Jurkat, Clone E6-1 (cell line): ENCODE measurements around the gene PNPLA1.

ENCODE experiments used
- DNase-seq: peaks from one replicate; pipeline ENCODE4 v3.0.0-alpha.2; 2011; ENCODE audit warnings: low read depth, low spot score
- H3K4me3 ChIP-seq: 2 replicates; pipeline ENCODE4 v1.5.1; 2011; ENCODE audit warnings: mild to moderate bottlenecking, low read length, control low read depth, moderate library complexity

Gene PNPLA1

GRCh38 chr6:36277946-36278470 lies 8.1 kb downstream of the PNPLA1 start:
- DNase-seq: no peak

GRCh38 chr6:36280467-36280866 lies 10.6 kb downstream of the PNPLA1 start:
- no peak overlapping the region for H3K4me3 ChIP-seq
- DNase-seq: no peak

More at GRCh38 chr6:36277946-36278470, 8.1 kb downstream of the PNPLA1 start:
- no peak overlapping the region for H3K4me3 ChIP-seq

DNA sequence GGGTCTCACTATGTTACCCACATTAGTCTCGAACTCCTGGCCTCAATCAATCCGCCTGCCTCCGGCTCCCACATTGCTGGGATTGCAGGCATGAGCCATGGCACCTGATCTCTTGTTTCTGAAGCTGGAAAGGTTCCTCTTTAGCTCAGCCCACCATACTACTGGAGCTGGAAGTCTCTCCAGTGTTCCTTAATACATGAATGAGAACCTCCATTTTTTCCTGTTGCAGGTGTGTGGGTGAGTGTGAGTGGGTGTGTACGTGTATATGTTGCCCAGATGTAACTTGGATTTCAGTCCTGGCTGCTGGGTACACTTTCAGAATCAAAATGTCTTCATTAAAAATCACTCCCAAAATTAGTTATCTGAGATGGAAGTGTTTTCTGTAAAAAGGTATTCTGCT lies 11.1 kb downstream of the PNPLA1 start:
- no peak for DNase-seq
- H3K4me3 ChIP-seq: no peak overlapping the region

GRCh38 chr6:36283608-36284007 lies 13.7 kb downstream of the PNPLA1 start:
- no peak overlapping the region for H3K4me3 ChIP-seq
- no peak for DNase-seq

DNA sequence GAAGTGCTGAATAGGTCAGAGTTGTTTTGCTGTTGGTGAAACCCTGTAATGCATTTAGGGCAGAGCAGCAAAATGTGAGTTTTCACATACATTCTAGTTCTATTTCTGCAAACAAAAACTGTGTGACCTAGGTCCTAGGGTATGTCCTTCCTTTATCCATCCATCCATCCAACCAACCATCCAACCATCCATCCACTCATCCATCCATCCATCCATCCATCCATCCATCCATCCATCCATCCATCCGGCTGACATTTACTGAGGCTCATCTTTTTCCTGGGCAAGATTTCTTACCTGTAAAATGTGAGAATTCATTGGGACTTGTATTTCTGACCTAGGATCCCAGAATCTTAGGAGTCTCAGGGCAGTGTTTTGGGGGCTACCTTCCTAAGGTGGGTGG lies 14.5 kb downstream of the PNPLA1 start:
- H3K4me3 ChIP-seq: no peak overlapping the region
- DNase-seq: no peak

DNA sequence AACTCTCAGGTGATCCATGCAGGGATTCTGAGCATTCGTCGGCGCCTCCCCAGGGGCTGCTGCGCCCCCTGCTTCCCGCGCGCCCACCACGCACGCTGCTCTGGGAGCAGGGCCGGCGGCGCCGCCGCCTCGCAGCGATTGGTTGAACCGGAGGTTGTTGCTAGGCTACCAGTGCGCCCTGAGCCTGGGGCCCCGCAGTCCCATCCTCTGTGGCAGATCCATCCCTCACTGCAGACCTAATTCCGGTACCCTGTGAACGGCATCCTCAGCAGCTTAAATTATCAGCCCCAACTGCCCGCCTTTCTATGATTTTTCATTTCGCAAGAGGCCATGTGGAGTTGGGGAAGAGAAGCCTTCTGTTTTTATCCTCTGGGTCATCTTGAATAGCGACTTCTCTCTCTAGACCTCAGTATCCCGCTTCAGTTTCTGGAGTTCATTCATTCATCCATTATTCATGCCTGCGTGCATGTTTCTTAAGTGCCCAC lies 15.4 kb downstream of the PNPLA1 start:
- DNase-seq: no peak
- H3K4me3 ChIP-seq: no peak overlapping the region

DNA sequence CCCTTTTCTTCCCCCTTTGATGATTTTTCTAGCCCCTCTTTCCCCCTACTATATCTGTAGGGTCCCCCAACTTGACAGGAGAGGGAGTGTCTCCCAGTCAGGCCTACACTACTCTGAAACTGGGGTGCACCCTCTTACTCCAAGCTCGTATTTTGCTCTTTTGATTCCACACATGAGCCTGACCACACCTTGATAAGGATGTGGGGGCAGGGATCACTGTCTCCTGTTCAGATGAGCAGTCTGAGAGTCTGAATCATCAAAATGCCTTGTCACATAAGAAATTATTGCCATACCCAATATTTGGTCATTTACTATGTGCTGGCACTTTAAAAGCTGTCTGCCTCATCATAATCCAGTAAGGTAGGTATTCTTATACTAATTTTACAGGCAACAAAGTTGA lies 15.9 kb downstream of the PNPLA1 start:
- DNase-seq: no peak
- H3K4me3 ChIP-seq: no peak overlapping the region

GRCh38 chr6:36286858-36287257 lies 17.0 kb downstream of the PNPLA1 start:
- no peak overlapping the region for H3K4me3 ChIP-seq
- no peak for DNase-seq

GRCh38 chr6:36289281-36289878 lies 19.5 kb downstream of the PNPLA1 start:
- no peak overlapping the region for H3K4me3 ChIP-seq
- DNase-seq: no peak

DNA sequence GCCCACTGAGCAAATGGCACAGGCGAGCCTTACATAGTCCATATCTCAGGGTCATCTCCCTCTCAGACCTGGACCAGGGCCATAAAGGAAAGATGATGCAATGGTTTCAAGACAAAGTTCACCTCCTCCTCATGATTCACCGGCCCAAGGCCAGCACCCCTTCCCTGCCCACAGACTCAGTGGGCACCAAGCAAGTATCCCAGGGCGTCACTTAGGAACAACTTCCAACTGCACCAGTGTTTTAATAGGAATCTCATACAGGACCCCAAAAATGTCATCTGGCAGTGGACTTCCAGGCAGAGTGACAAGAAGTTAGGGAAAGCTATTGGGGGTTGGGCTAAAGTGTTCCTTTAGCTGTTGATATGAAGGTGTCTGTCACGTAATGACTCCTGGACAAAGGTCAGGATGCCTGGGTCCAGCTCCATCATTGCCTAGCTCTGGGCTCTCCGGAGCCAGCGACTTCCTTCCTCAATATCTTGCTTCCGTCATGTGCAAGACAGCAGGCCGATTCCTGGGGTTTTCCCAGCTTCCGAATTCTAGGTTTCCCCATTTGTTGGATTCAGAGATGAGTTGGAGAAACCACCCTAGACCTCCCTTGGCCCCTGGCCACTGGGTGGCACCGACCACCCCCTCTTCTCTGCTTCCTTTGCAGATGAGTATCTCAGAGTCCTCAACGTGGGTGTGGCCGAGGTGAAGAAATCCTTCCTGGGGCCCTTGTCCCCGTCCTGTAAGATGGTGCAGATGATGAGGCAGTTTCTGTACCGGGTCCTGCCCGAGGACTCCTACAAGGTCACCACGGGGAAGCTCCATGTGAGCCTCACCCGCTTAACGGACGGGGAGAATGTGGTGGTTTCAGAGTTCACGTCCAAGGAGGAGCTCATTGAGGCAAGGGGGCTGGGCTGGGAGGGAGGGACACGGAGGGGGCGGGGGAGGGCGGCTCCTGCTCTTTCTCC lies 21.1 kb downstream of the PNPLA1 start:
- no peak for DNase-seq
- no peak overlapping the region for H3K4me3 ChIP-seq

DNA sequence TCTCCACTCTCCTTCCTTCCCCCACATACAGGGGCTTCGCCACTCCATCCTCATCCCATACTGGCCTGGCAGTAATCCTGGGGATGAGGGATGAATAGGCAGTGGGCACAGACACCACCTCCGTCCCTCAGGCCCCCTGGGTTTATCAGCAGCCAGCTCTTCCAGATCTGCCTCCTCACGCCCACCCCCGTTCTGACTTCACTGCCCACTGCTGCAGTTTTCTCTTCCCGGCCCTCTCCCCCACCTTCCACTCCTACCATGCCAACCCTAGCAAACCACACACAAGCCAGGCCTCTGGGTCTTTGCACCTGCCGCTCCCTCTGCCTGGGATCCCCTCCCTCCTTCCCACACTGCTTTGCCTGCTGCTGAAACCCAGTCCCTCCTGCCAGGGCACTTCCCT lies 22.3 kb downstream of the PNPLA1 start:
- no peak overlapping the region for H3K4me3 ChIP-seq
- DNase-seq: no peak

GRCh38 chr6:36296240-36296639 lies 26.4 kb downstream of the PNPLA1 start:
- H3K4me3 ChIP-seq: no peak overlapping the region
- DNase-seq: no peak

GRCh38 chr6:36297051-36297450 lies 27.2 kb downstream of the PNPLA1 start:
- no peak for DNase-seq
- H3K4me3 ChIP-seq: no peak overlapping the region

GRCh38 chr6:36297511-36297910 lies 27.7 kb downstream of the PNPLA1 start:
- DNase-seq: no peak
- H3K4me3 ChIP-seq: no peak overlapping the region

GRCh38 chr6:36298027-36298426 lies 28.2 kb downstream of the PNPLA1 start:
- no peak overlapping the region for H3K4me3 ChIP-seq
- DNase-seq: no peak

DNA sequence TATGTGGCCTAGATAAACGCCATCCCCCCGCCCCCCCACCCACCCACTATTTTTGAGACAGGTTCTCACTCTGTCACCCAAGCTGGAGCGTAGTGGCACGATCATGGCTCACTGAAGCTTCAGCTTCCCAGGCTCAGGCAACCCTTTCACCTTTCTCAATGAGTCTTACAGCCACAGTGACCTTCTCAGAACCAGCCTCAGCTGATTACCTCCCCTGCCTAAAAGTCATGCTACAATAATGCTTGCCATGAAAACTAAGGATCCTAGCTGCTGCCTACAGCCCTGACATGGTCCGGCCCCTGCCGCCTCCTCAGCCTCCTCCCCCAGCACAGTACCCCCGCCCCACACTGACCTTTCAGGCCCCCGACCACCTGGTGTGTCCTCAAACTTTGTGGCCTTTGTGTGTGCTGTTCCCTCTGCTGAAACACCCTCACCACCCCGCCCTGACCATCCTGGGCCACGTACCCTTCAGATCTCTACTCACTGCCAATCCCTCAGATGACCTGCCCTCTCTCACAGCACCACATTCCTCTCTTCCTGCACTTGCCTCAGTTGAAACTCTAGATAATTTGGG lies 31.3 kb downstream of the PNPLA1 start:
- DNase-seq: no peak
- H3K4me3 ChIP-seq: no peak overlapping the region

DNA sequence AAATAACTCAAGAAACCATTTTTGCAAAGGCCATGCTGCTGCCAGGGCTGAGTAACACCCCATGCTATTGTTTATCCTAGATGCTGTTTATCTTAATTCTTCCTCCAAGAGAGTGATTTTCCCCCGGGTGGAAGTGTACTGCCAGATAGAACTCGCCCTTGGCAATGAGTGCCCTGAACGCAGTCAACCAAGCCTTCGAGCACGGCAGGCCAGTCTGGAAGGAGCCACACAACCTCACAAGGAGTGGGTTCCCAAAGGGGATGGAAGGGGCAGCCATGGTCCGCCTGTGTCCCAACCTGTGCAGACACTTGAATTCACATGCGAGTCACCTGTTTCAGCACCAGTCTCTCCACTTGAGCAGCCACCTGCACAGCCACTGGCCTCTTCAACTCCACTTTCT lies 31.9 kb downstream of the PNPLA1 start:
- no peak overlapping the region for H3K4me3 ChIP-seq
- no peak for DNase-seq

DNA sequence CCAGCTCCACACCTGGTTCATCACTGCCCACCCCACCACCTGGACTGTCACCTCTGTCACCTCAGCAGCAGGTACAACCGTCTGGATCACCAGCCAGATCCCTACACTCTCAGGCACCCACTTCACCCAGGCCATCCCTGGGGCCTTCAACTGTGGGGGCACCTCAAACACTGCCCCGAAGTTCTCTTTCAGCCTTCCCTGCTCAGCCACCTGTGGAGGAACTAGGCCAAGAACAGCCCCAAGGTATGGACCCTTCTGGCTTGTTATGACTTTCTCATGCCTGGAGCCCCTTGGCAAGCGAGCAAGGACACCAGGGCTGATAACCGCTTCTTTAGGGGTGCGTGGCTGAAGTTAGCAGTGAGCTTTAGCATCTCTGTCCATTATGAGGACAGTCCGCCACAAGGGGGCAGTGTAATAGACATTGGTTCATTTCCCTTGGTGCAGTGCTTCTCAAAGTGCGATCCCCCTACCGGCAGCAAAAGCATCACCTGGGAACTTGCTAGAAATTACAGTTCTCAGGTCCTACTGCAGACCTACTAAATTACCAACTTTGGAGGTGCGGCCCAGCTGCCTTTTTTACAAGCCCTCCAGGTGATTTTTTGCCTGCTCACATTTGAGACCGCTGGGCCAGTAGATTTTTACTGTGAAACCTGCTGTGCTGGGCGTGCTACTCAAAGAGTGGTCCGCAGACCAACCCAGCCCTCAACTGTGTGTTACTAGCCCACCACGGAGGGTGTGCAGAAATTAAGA lies 32.5 kb downstream of the PNPLA1 start:
- H3K4me3 ChIP-seq: no peak overlapping the region

DNA sequence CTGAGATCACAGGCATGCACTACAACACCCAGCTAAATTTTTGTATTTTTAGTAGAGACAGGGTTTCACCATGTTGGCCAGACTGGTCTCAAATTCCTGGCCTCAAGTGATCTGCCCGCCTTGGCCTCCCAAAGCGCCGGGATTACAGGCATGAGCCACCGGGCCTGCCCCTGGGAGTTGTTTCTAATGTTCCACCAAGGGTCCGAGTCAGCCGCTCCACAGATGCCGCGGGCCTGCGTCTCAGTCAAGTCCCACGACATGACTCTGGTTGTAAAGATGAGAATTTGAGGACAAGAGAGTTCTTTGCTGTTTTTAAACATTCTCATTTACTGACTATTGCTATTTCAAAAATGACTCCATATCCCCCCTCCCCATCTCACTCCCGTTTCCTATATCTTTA lies 36.0 kb downstream of the PNPLA1 start:
- H3K4me3 ChIP-seq: no peak overlapping the region
- no peak for DNase-seq

More for the DNA sequence above, 32.5 kb downstream of the PNPLA1 start:
- peak; percentile 94 for DNase-seq
